HepG2 (cell line): ENCODE data around the gene GP9. TPM values are rescaled to one million over a fixed set of nuclear protein-coding genes. Genes with fewer than 3 reads are reported as not detected.
A peak's percentile ranks its signal among the peaks of the same experiment; 100 is the strongest.

ENCODE experiments used
- ATF1 ChIP-seq: IDR thresholded peaks from 2 replicates; pipeline ENCODE4 v1.6.1; 2016; ENCODE audit warnings: mild to moderate bottlenecking, control low read depth
- GABPB1 ChIP-seq: IDR thresholded peaks from 2 replicates; pipeline ENCODE4 v1.6.1; 2016; ENCODE audit warnings: mild to moderate bottlenecking, missing genetic modification reagents, moderate library complexity, missing compliant biosample characterization
- HNRNPLL ChIP-seq: fragments of 200-400 bp; formaldehyde crosslinking; IDR thresholded peaks from 2 replicates; pipeline ENCODE4 v1.6.1; 2017; ENCODE audit warnings: mild to moderate bottlenecking, low read depth, low read length; ENCODE audit not compliant: poor library complexity, severe bottlenecking
- KDM4B ChIP-seq: sonication (generic); formaldehyde crosslinking; IDR thresholded peaks from 2 replicates; pipeline ENCODE4 v1.4.0; 2020; ENCODE audit warnings: missing genetic modification reagents
- RFXANK ChIP-seq: IDR thresholded peaks from 2 replicates; pipeline ENCODE4 v1.6.1; 2016
- TRIM24 ChIP-seq: sonication (generic); formaldehyde crosslinking; IDR thresholded peaks from 2 replicates; pipeline ENCODE4 v1.8.0; 2022; ENCODE audit warnings: mild to moderate bottlenecking, missing genetic modification reagents
- ZMYM2 ChIP-seq: sonication (generic); formaldehyde crosslinking; IDR thresholded peaks from 2 replicates; pipeline ENCODE4 v1.8.0; 2022; ENCODE audit warnings: mild to moderate bottlenecking, missing genetic modification reagents
- ZNF138 ChIP-seq: sonication (generic); formaldehyde crosslinking; IDR thresholded peaks from 2 replicates; pipeline ENCODE4 v1.5.0; 2020; ENCODE audit warnings: mild to moderate bottlenecking, low read depth, missing genetic modification reagents
- ZNF678 ChIP-seq: sonication (generic); formaldehyde crosslinking; IDR thresholded peaks from 2 replicates; pipeline ENCODE4 v1.4.0; 2020; ENCODE audit warnings: mild to moderate bottlenecking, missing genetic modification reagents
- polyA plus RNA-seq, 8 experiments: library from polyadenylated mRNA; depleted of rRNA in 3 of 8; stranded (reverse) in 7 of 8; unstranded in 1 of 8; fragments of >200 nt; fragmentation: Illumina TruSeq in 4 of 8; extraction: Trizol in 4 of 8; gene quantifications; 2 replicates each; pipeline versions ENCODE4 v1.2.1 to v1.2.3, GENCODE V29; 2011 to 2016; ENCODE audit warnings: low read depth in 4 of 8, missing spikeins in 1 of 8, mixed read lengths in 1 of 8; ENCODE audit not compliant: insufficient read depth in 1 of 8
- total RNA-seq, 5 experiments: library from RNA; depleted of rRNA; stranded (reverse); fragments of >200 nt; fragmentation: Illumina TruSeq; extraction: Trizol; gene quantifications; 2 replicates each; pipeline ENCODE4 v1.2.3, GENCODE V29; 2016; ENCODE audit warnings: low read depth in 1 of 5
- TF ChIP-seq, protein P1 (sequence below): sonication (generic); formaldehyde crosslinking; IDR thresholded peaks from 2 replicates; pipeline ENCODE4 v1.8.1; 2023; ENCODE audit warnings: mild to moderate bottlenecking, missing genetic modification reagents
- TF ChIP-seq, protein P2 (sequence below): sonication (generic); formaldehyde crosslinking; IDR thresholded peaks from 2 replicates; pipeline ENCODE4 v1.8.1; 2022; ENCODE audit warnings: low read depth, mild to moderate bottlenecking, missing genetic modification reagents
- TF ChIP-seq, protein P3 (sequence below), 2 experiments: IDR thresholded peaks; 2 replicates each; pipeline ENCODE4 v1.6.1; 2011 to 2012; ENCODE audit warnings: low read length in 2 of 2, borderline replicate concordance in 1 of 2, low read depth in 1 of 2, mild to moderate bottlenecking in 1 of 2, moderate library complexity in 1 of 2
- TF ChIP-seq, protein P4 (sequence below): sonication (generic); formaldehyde crosslinking; IDR thresholded peaks from 2 replicates; pipeline ENCODE4 v1.5.0; 2020; ENCODE audit warnings: mild to moderate bottlenecking, missing genetic modification reagents
- TF ChIP-seq, protein P5 (sequence below): sonication (generic); formaldehyde crosslinking; IDR thresholded peaks from 2 replicates; pipeline ENCODE4 v1.4.0; 2020; ENCODE audit warnings: mild to moderate bottlenecking, missing genetic modification reagents, borderline replicate concordance
- TF ChIP-seq, protein P6 (sequence below): sonication (generic); formaldehyde crosslinking; IDR thresholded peaks from 2 replicates; pipeline ENCODE4 v1.4.0; 2020; ENCODE audit warnings: missing genetic modification reagents

The GP9 gene
- total and polyA plus RNA-seq, 2 of the 13 experiments (the other 11 are each of a cell fraction or from before 2014, with no cell fraction given), result not detected

DNA sequence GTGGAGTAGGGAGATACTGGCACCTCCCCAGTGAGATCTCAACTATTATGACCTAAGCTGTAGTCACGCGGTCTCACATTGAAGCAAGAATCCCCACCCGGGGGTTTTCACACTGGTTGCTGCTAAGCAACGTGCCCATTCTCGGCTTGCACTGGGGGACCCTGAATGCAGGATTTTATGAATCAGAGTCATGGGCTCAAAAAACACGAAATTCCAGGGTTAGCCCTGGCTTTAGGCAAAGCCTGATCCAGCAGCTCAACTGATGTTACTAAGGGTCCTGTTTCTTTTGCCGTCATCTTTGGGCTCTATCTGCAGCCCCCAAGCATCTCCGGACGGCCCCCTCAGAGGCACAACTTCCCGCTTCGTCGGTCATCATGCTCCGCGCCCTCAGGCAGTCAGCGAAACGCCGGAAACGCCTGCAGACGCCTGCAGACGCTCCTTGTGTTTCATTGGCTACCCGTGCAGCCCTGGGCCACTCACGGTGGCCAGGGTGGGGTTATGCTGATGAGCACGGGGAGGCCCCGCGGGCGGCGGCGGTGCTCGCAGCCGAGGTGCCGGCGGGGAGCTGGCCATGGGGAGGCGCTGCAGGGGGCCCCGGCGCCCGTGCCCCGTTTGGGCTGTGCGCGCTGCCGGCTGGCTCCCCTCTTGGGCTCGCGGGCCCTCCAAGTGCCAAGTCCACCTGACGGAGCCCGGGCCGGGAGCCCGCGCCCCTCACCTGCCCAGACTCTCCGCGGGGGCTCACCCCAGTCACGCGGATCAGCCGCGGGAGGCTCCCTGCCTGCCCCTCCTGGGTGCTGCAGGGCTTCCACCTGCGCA, 33.6 kb upstream of the GP9 start (continued):
- TF ChIP-seq HNRNPLL, result peak; percentile 20
- TF ChIP-seq RFXANK (CRISPR knock-in tag), result no peak
- TF ChIP-seq ZNF138, result no peak
- TF ChIP-seq ZNF678 (CRISPR knock-in tag), result no peak
- TF ChIP-seq, protein P1, sequence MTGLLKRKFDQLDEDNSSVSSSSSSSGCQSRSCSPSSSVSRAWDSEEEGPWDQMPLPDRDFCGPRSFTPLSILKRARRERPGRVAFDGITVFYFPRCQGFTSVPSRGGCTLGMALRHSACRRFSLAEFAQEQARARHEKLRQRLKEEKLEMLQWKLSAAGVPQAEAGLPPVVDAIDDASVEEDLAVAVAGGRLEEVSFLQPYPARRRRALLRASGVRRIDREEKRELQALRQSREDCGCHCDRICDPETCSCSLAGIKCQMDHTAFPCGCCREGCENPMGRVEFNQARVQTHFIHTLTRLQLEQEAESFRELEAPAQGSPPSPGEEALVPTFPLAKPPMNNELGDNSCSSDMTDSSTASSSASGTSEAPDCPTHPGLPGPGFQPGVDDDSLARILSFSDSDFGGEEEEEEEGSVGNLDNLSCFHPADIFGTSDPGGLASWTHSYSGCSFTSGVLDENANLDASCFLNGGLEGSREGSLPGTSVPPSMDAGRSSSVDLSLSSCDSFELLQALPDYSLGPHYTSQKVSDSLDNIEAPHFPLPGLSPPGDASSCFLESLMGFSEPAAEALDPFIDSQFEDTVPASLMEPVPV (CRISPR knock-in tag), result no peak
- TF ChIP-seq, protein P2, sequence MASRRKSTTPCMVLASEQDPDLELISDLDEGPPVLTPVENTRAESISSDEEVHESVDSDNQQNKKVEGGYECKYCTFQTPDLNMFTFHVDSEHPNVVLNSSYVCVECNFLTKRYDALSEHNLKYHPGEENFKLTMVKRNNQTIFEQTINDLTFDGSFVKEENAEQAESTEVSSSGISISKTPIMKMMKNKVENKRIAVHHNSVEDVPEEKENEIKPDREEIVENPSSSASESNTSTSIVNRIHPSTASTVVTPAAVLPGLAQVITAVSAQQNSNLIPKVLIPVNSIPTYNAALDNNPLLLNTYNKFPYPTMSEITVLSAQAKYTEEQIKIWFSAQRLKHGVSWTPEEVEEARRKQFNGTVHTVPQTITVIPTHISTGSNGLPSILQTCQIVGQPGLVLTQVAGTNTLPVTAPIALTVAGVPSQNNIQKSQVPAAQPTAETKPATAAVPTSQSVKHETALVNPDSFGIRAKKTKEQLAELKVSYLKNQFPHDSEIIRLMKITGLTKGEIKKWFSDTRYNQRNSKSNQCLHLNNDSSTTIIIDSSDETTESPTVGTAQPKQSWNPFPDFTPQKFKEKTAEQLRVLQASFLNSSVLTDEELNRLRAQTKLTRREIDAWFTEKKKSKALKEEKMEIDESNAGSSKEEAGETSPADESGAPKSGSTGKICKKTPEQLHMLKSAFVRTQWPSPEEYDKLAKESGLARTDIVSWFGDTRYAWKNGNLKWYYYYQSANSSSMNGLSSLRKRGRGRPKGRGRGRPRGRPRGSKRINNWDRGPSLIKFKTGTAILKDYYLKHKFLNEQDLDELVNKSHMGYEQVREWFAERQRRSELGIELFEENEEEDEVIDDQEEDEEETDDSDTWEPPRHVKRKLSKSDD (CRISPR knock-in tag), result no peak
- TF ChIP-seq ZMYM2, result no peak
- TF ChIP-seq, protein P3, sequence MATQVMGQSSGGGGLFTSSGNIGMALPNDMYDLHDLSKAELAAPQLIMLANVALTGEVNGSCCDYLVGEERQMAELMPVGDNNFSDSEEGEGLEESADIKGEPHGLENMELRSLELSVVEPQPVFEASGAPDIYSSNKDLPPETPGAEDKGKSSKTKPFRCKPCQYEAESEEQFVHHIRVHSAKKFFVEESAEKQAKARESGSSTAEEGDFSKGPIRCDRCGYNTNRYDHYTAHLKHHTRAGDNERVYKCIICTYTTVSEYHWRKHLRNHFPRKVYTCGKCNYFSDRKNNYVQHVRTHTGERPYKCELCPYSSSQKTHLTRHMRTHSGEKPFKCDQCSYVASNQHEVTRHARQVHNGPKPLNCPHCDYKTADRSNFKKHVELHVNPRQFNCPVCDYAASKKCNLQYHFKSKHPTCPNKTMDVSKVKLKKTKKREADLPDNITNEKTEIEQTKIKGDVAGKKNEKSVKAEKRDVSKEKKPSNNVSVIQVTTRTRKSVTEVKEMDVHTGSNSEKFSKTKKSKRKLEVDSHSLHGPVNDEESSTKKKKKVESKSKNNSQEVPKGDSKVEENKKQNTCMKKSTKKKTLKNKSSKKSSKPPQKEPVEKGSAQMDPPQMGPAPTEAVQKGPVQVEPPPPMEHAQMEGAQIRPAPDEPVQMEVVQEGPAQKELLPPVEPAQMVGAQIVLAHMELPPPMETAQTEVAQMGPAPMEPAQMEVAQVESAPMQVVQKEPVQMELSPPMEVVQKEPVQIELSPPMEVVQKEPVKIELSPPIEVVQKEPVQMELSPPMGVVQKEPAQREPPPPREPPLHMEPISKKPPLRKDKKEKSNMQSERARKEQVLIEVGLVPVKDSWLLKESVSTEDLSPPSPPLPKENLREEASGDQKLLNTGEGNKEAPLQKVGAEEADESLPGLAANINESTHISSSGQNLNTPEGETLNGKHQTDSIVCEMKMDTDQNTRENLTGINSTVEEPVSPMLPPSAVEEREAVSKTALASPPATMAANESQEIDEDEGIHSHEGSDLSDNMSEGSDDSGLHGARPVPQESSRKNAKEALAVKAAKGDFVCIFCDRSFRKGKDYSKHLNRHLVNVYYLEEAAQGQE (IDR thresholded peaks at IDR 0.05; ENCODE audit: borderline replicate concordance in 1 of 2, low read depth in 1 of 2, low read length in 2 of 2), result no peak
- TF ChIP-seq, protein P4, sequence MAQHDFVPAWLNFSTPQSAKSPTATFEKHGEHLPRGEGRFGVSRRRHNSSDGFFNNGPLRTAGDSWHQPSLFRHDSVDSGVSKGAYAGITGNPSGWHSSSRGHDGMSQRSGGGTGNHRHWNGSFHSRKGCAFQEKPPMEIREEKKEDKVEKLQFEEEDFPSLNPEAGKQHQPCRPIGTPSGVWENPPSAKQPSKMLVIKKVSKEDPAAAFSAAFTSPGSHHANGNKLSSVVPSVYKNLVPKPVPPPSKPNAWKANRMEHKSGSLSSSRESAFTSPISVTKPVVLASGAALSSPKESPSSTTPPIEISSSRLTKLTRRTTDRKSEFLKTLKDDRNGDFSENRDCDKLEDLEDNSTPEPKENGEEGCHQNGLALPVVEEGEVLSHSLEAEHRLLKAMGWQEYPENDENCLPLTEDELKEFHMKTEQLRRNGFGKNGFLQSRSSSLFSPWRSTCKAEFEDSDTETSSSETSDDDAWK (CRISPR knock-in tag), result no peak
- TF ChIP-seq ATF1, result no peak
- no peak for TF ChIP-seq TRIM24 (CRISPR knock-in tag)
- TF ChIP-seq, protein P5, sequence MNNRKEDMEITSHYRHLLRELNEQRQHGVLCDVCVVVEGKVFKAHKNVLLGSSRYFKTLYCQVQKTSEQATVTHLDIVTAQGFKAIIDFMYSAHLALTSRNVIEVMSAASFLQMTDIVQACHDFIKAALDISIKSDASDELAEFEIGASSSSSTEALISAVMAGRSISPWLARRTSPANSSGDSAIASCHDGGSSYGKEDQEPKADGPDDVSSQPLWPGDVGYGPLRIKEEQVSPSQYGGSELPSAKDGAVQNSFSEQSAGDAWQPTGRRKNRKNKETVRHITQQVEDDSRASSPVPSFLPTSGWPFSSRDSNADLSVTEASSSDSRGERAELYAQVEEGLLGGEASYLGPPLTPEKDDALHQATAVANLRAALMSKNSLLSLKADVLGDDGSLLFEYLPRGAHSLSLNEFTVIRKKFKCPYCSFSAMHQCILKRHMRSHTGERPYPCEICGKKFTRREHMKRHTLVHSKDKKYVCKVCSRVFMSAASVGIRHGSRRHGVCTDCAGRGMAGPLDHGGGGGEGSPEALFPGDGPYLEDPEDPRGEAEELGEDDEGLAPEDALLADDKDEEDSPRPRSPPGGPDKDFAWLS, result no peak
- TF ChIP-seq, protein P6, sequence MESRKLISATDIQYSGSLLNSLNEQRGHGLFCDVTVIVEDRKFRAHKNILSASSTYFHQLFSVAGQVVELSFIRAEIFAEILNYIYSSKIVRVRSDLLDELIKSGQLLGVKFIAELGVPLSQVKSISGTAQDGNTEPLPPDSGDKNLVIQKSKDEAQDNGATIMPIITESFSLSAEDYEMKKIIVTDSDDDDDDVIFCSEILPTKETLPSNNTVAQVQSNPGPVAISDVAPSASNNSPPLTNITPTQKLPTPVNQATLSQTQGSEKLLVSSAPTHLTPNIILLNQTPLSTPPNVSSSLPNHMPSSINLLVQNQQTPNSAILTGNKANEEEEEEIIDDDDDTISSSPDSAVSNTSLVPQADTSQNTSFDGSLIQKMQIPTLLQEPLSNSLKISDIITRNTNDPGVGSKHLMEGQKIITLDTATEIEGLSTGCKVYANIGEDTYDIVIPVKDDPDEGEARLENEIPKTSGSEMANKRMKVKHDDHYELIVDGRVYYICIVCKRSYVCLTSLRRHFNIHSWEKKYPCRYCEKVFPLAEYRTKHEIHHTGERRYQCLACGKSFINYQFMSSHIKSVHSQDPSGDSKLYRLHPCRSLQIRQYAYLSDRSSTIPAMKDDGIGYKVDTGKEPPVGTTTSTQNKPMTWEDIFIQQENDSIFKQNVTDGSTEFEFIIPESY (CRISPR knock-in tag), result peak; percentile 56; the same call in 1 of the 2 replicates
- peak; percentile 91 for TF ChIP-seq GABPB1
- no peak for TF ChIP-seq KDM4B (CRISPR knock-in tag)
